GM23248 (cell line): Measurements from ENCODE around the gene C2orf72. TPM values are rescaled to one million over a fixed set of nuclear protein-coding genes. Genes with fewer than 3 reads are reported as not detected.
"Not testable (repeated sequence)": the region's sequence is repeated elsewhere in the genome, so short reads cannot be mapped to it uniquely, and the experiment has no call there.

ENCODE experiments used
- DNase-seq: peaks from one replicate; pipeline ENCODE4 v3.0.0-alpha.2; 2015
- H2AFZ ChIP-seq: fragments of 200-600 bp; sonication (generic); 2 replicates; pipeline ENCODE4 v1.6.1; 2016; ENCODE audit warnings: antibody characterized with exemption
- H3F3A ChIP-seq: fragments of 200-600 bp; sonication (generic); 2 replicates; pipeline ENCODE4 v1.6.1; 2016; ENCODE audit warnings: mild to moderate bottlenecking, antibody characterized with exemption, mixed run types; ENCODE audit not compliant: insufficient read depth
- H3K27ac ChIP-seq: fragments of 200-600 bp; sonication (generic); 2 replicates; pipeline ENCODE4 v1.5.1; 2016; ENCODE audit warnings: mild to moderate bottlenecking
- H3K27me3 ChIP-seq: fragments of 200-600 bp; sonication (generic); replicated peaks from 2 replicates; pipeline ENCODE4 v1.6.1; 2016; ENCODE audit warnings: mild to moderate bottlenecking; ENCODE audit not compliant: insufficient read depth
- H3K36me3 ChIP-seq: fragments of 200-600 bp; sonication (generic); 2 replicates; pipeline ENCODE4 v1.6.1; 2016; ENCODE audit warnings: low read depth, mild to moderate bottlenecking
- H3K4me1 ChIP-seq: fragments of 200-600 bp; sonication (generic); 2 replicates; pipeline ENCODE4 v1.6.1; 2016; ENCODE audit warnings: mild to moderate bottlenecking; ENCODE audit not compliant: insufficient read depth
- H3K4me2 ChIP-seq: fragments of 200-600 bp; sonication (generic); one replicate; pipeline ENCODE4 v1.6.1; 2016; ENCODE audit warnings: mild to moderate bottlenecking; ENCODE audit not compliant: unreplicated experiment
- H3K4me3 ChIP-seq: fragments of 200-600 bp; sonication (generic); 2 replicates; pipeline ENCODE4 v1.5.1; 2016; ENCODE audit warnings: mild to moderate bottlenecking
- H3K79me2 ChIP-seq: fragments of 200-600 bp; sonication (generic); 2 replicates; pipeline ENCODE4 v1.6.1; 2016; ENCODE audit warnings: mild to moderate bottlenecking; ENCODE audit not compliant: insufficient read depth
- H3K9ac ChIP-seq: fragments of 200-600 bp; sonication (generic); 2 replicates; pipeline ENCODE4 v1.6.1; 2016; ENCODE audit warnings: mild to moderate bottlenecking
- H3K9me2 ChIP-seq: fragments of 200-600 bp; sonication (generic); 2 replicates; pipeline ENCODE4 v1.6.1; 2016; ENCODE audit warnings: mixed run types, mild to moderate bottlenecking, moderate library complexity; ENCODE audit not compliant: insufficient read depth
- H3K9me3 ChIP-seq: fragments of 200-600 bp; sonication (generic); one replicate; pipeline ENCODE4 v1.6.1; 2017; ENCODE audit warnings: low read depth
- H4K20me1 ChIP-seq: fragments of 200-600 bp; sonication (generic); 2 replicates; pipeline ENCODE4 v1.6.0; 2016; ENCODE audit not compliant: insufficient read depth
- EZH2 ChIP-seq: fragments of 200-600 bp; sonication (generic); IDR thresholded peaks from 2 replicates; pipeline ENCODE4 v1.6.1; 2018; ENCODE audit warnings: antibody characterized with exemption, mild to moderate bottlenecking; ENCODE audit not compliant: insufficient read depth, poor library complexity, severe bottlenecking
- EZH2phosphoT487 ChIP-seq: fragments of 200-600 bp; sonication (generic); IDR thresholded peaks from 2 replicates; pipeline ENCODE4 v1.6.1; 2018; ENCODE audit warnings: antibody characterized with exemption, moderate library complexity, mild to moderate bottlenecking, low read depth; ENCODE audit not compliant: insufficient read depth
- WGBS, 2 experiments: methylation state at CpG; one replicate each; pipeline ENCODE4 v1.1.6; 2015 to 2017; ENCODE audit warnings: low lambda C conversion rate in 2 of 2, low coverage in 1 of 2; ENCODE audit errors: missing lambda C conversion rate in 2 of 2; 5-methylcytosine and 5-hydroxymethylcytosine counted together
- in situ Hi-C: fragments of 300-500 bp; cut with MboI; formaldehyde crosslinking; loops from 2 replicates; pipeline ENCODE4 v1.15.0; 2020
- polyA plus RNA-seq: library from polyadenylated mRNA; unstranded; fragments of >200 nt; fragmentation: Nextera tagmentation; extraction: Ambion mirVana; gene quantifications from 2 replicates; pipeline ENCODE4 v1.2.1, GENCODE V29; 2016
- total RNA-seq: library from RNA; depleted of rRNA; stranded (reverse); fragments of >200 nt; shearing (Covaris generic); gene quantifications from 2 replicates; pipeline ENCODE4 v1.2.3, GENCODE V29; 2014

C2orf72 gene
- total and polyA plus RNA-seq, 2 experiments from 2014 or later = 0.11 TPM; not detected in 1

GRCh38 chr2:231062776-231063175 lies 25.5 kb downstream of the C2orf72 start:
- 98 to 100% methylated on average over 3 of the region's 3 CpGs for WGBS, 2 experiments
- Histone ChIP-seq H3K4me1 (peaks cover 26% of the 10 kb centered on the region), H3K36me3 (peaks cover 53% of the 10 kb centered on the region)

GRCh38 chr2:231063347-231063746 lies 26.0 kb downstream of the C2orf72 start:
- no peak overlapping the region for H3K4me2 ChIP-seq
- WGBS, 2 experiments = 100% methylated on average over 1 of the region's 1 CpG
- H3K4me1 ChIP-seq = peaks cover 20% of the 10 kb centered on the region
- H3K4me3 ChIP-seq = no peak overlapping the region
- H3K27me3 ChIP-seq = no peaks in the 10 kb centered on the region
- in situ Hi-C loops = no loop called here
- H3K36me3 ChIP-seq = peaks cover 53% of the 10 kb centered on the region
- no peak overlapping the region for H3K9ac ChIP-seq
- no peak overlapping the region for H2AFZ ChIP-seq
- no peaks in the 10 kb centered on the region for H3K9me3 ChIP-seq
- H3F3A ChIP-seq = peaks cover 22% of the 10 kb centered on the region
- TF ChIP-seq EZH2phosphoT487 (no peak), EZH2 (no peak)
- no peak overlapping the region for H3K27ac ChIP-seq
- H3K9me2 ChIP-seq = no peaks in the 10 kb centered on the region
- peaks cover 94% of the 10 kb centered on the region for H3K79me2 ChIP-seq
- H4K20me1 ChIP-seq = 0 out of 2 replicates have a peak, but pooled peaks cover 17% of the 10 kb centered on the region
- DNase-seq = no peak

More at GRCh38 chr2:231062776-231063175, 25.5 kb downstream of the C2orf72 start:
- in situ Hi-C loops = no loop called here
- H2AFZ ChIP-seq = no peak overlapping the region
- no peaks in the 10 kb centered on the region for H3K9me3 ChIP-seq
- no peak overlapping the region for H3K9ac ChIP-seq
- no peak for DNase-seq
- H3K79me2 ChIP-seq = peaks cover 96% of the 10 kb centered on the region
- no peaks in the 10 kb centered on the region for H3K9me2 ChIP-seq
- 0 out of 2 replicates have a peak, but pooled peaks cover 20% of the 10 kb centered on the region for H4K20me1 ChIP-seq
- no peak overlapping the region for H3K27ac ChIP-seq
- H3K27me3 ChIP-seq = no peaks in the 10 kb centered on the region
- H3K4me3 ChIP-seq = no peak overlapping the region
- no peak for TF ChIP-seq EZH2phosphoT487
- peaks cover 16% of the 10 kb centered on the region for H3F3A ChIP-seq
- H3K4me2 ChIP-seq = no peak overlapping the region

GRCh38 chr2:231065966-231066365 lies 28.6 kb downstream of the C2orf72 start:
- H4K20me1 ChIP-seq = no peaks in the 10 kb centered on the region
- H3K9ac ChIP-seq = no peak overlapping the region
- WGBS, 2 experiments = 93 to 100% methylated on average over 1 of the region's 1 CpG
- H3K4me1 ChIP-seq = no peaks in the 10 kb centered on the region; the same call in 1 of the 2 replicates
- no peak overlapping the region for H3K4me3 ChIP-seq
- H3K27me3 ChIP-seq = no peaks in the 10 kb centered on the region
- in situ Hi-C loops = no loop called here
- H3K9me2 ChIP-seq = no peaks in the 10 kb centered on the region
- H3F3A ChIP-seq = peaks cover 28% of the 10 kb centered on the region
- no peak overlapping the region for H3K4me2 ChIP-seq
- H2AFZ ChIP-seq = no peak overlapping the region
- H3K9me3 ChIP-seq = no peaks in the 10 kb centered on the region
- H3K79me2 ChIP-seq = peaks cover 79% of the 10 kb centered on the region
- H3K27ac ChIP-seq = no peak overlapping the region
- DNase-seq = no peak
- TF ChIP-seq EZH2phosphoT487 (no peak), EZH2 (no peak)
- H3K36me3 ChIP-seq = peaks cover 69% of the 10 kb centered on the region

- H3K4me3 ChIP-seq, H3K9me2 ChIP-seq, H4K20me1 ChIP-seq, H3K9me3 ChIP-seq, H3K9ac ChIP-seq, DNase-seq, H3K27me3 ChIP-seq, in situ Hi-C loops, H3K4me1 ChIP-seq, H3K4me2 ChIP-seq, H3K27ac ChIP-seq, H2AFZ ChIP-seq: not testable (repeated sequence)
- H3F3A ChIP-seq = peaks cover 28% of the 10 kb centered on the region
- peaks cover 76% of the 10 kb centered on the region for H3K79me2 ChIP-seq
- 94 to 96% methylated on average over 8 of the region's 8 CpGs for WGBS, 2 experiments
- peaks cover 74% of the 10 kb centered on the region for H3K36me3 ChIP-seq
Observed at GRCh38 chr2:231067531-231067930, 30.2 kb downstream of the C2orf72 start.
